HG03457 (cell line): Measurements from ENCODE around the gene PIGR.

ENCODE experiments used
- ATAC-seq: cut with Tn5 transposase; IDR thresholded peaks from one replicate; pipeline ENCODE4 v1.9.1; 2021; ENCODE audit warnings: moderate number of reproducible peaks; ENCODE audit not compliant: unreplicated experiment

PIGR gene

DNA sequence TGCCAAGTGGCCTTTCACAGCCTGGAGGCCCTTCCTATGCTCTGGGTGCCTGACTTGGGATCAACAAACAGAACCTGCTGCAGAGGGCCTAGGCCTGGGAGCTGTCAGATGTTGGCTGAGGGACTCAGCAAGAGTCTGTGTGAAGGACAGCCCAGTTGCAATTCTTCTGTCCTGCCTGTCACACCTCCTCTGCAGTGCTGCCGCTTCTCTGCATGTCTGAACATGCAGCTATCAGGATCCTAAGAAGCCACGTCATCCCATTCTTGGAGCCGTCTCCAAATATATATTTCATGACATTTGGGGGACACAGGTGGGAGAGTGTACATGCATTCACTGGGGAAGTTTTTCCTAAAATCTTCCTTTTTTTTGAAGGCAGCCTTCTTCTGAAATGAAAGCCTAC lies 15.4 kb upstream of the PIGR start:
- no peak for ATAC-seq

DNA sequence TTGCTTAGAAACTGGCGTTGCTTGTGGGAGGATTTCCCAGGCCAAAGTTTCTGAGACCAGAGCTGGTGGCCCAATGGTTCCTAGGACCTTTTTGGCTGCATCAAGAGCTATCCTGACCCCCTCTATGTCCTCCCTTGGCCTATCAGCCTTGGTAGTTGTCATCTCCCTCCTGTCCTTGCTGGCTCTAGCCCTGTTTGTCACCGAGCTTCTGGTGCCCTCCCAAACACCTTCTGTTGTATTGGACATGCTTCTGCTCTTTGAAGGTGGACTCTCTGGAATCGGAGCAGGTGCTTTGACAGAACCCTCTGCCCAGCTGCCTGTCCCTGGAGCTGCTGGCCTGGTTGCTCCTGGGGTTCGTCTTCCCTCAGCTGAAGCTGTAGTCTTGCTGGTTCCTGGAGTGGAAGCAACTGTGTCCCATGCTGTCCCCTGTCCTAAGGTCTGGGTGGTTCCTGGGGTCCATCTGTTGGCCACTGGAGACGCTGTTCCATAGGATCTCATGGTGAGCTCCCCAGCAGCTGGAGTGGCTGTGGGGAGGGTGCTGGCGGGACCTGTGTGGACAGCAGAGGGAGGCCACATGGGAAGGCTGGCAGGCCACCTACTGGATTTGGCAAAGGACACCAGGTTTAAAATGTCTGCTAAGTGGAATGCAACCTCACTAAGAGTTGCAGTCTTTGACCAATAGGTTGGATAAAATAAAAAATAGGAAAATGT lies 14.6 kb upstream of the PIGR start:
- no peak for ATAC-seq

DNA sequence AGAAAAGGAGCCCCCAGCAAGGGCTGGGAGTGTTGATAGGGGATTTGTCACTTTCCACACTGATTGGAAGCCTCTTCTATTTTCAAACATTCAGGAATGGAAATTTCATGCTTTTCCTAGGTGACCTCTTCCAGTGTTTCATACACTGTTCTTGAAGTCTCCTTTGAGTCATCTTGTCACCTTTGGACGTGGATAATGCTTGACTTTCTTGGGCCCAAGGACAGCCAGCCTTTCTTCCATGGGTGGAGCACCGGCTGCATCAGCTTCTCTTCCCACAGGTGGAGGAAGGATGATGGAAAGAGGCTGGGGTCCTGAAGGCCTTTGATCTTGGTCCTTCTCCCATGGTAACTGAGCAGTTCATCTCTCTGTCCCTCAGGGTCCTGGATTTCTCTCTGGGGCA lies 11.9 kb upstream of the PIGR start:
- no peak for ATAC-seq

DNA sequence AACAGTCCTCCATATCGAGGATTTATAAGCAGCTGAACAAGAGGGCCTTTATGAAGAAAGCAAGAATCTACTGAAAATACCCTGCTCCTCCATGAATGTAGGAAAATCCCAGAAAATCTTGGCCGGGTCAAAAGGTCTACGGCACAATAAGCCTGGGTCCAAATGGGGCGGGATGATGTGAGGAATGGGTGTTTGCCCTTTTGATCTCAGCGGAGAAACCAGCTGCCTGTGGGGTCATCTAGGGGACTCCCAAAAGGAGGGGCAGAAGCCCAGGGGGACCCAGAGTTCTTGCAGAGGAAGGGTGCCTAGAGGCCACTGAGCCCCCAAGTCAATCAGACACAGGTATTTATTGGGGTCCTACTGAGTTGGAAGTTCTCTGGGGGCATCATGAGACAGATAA lies 11.4 kb upstream of the PIGR start:
- ATAC-seq: no peak

DNA sequence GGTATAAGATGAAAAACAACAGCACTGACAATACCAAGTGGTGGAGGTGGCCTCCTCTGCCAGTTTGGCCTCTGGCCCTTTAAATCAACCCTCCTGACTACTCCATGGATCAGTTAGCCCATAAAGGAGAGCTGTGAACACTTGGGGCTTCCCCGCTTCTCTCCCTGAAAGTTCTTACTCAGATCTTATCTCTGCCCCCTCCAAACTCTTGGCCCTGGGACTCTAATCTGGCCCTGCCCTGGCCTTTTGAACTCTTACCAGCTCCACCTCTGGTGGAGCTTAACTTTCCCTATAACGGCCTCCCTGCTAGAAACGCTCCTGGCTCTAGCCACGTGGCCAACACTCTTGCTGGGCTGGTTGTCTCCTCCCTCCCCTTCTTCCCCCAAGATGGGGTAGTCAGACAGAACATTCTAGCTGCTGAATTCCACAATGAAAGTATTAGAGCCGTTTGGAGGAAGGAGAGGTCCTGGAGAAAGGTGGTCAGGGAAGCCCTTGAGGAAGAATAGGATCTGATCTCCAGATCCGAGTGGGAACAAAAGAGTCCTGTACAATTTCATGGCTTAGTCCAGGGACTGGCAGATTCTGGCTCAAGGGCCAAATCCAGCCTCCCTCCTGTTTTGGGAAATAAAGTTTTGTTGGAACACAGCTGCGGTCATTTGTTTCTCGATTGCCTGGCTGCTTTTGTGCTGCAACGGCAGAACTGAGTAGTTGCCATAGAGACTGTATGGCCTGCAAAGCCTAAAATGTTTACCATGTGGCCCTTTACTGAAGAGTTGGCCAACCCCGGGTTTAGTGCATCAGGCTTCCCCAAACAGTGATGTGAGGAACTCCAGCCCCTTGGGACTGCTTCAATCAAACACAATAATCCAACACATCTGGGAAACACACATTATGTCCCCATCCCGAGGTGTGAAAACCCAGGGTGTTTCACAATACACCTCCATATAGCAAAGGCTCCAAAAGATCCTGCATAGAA lies 9.5 kb upstream of the PIGR start:
- ATAC-seq: no peak

DNA sequence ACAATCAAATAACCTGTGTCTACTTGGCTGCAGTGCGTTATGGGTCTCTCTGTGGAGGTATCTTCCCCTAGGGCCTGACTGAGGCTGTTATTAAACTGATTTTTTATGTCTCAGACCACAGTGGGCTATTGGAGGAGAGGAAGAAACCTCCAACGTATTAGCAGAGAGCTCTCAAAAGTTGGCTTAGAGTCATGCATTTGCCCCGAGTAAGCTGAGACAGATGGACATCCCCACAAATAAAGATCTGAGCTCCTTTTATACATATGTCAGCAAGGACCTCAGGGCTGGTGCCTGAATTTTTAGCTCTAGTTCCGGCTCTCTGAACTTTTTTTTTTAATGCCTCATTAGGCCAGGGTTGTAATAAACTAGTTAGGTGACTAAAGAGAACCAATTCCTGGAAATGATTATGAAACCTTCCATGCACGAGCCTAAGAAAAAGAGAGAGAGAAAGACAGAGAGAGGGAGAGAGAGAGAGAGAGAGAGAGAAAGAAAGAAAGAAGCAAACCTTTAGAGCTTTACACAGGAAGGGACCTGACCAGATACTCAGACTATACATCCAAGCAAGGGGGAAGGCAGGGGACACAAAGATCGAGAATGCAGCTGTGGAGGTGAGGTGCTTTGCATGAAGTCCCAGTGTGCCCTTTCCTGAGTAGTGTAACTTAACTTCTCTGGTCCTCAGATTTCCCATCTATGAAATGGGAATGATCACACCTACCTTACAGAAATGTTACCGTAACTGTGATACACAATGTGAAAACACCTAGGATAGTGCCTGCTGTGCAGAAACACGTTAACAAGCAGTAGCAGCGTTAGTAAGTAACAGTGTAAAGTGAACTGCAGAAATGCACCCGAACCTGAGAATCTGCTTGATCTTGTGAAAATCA lies 8.4 kb upstream of the PIGR start:
- no peak for ATAC-seq

DNA sequence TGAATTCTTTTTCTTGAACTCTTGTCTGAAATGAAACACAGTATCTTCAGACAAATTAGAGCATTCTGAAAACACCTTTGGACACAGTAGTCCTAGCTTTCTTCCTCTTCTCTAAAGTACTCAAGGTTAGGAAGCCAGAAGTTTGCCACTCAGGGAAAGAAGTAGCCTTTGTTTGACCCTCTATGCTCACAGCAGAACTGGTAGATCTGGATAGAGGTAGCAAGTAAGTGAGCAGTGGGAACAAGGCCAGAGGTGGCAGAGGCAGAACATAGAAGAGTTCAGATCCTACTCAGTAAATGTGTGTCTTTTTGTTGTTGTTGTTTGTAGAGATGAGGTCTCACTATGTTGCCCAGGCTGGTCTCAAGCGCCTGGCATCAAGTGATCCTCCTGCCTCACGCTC lies 7.4 kb upstream of the PIGR start:
- ATAC-seq: no peak

DNA sequence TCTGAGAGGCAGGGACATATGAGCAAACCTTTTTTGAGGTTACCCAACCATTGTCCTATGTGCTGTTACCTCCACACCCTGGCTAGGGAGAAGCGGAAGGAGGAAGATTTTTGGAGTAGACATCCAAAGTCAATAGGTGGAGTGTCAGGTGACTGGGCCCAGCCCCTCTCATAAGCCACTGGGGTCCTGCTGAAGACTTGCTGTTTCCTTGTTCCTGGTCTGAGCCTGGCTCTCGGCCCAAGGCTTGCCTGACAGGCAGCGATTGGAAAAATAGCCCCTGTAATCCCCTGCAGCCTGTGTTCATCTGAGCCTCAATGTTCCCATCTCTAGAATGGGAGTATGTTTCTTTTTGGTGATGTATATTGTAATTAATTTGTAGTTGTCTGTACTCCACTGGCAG lies 6.9 kb upstream of the PIGR start:
- ATAC-seq: no peak

DNA sequence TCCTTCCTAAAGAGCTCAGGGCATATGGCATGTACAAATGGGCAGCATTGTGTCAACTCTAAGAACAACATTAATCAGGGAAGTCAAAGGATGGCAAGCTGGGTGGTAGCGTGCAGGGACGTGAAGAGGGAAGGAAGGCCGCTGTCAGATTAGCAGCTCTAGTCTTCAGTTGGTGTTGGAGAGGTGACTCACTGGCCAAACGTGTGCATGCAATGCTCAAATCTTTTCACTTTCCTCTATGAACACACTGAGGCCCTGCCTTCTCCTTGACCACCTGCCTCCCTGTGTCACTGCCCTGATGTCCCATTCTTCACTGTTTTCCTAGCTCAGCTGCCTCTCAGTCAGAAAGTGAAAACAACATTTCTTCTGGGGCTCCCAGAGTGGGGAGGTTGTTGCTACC lies 5.9 kb upstream of the PIGR start:
- no peak for ATAC-seq

DNA sequence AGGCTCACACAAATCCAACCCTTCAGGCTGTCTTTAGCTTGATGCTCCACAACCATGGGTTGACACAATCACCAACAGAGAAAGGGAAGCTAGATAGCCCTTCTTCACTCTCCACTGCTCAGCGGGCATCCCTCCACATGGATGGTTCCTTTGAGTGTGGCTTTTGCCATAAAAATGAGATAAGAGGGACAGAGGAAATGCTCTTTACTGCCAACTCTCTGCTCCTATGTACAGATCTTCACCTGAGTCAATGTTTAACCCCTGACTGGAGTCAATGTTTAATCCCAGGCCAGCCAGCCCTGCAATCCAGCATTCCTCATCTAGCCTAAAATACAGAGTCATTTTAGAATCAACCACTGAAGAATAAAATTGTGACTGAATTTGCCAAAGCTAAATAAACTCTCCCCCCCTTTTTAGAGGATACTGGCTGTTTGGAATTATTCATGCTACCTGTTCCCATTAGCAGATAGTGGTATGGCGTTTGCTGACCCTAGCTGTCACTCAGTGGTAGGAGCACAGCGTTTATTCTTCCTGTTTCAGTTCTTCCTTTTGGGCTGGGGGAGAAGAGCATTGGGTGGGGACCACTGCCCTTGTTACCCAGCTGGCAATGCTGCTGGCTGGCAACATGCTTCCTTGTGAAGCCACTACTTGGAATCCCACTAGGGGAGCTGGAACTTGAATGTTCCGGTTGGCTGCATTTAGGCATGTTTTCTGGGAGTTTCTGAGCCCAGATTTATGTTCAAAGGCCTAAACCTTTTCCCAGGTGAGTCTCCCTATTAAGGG lies 5.2 kb upstream of the PIGR start:
- no peak for ATAC-seq

DNA sequence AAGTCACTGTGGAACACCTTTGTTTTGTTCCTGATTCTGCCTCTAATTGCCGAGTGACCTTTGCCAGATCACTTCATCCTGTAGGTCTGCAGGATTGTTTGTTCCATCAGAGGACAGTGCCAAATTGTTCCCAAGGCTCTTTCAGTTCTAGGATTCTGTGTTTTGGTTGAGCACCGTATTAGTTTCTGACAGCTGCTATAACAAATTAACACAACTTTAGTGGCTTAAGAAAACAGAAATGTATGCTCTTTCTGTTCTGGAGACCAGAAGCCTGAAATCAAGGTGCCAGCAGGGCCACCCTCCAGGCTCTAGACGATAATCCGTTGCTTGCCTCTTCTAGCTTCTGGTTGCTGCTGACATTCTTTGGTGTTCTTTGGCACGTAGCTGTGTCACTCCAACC lies 3.4 kb upstream of the PIGR start:
- ATAC-seq: no peak

DNA sequence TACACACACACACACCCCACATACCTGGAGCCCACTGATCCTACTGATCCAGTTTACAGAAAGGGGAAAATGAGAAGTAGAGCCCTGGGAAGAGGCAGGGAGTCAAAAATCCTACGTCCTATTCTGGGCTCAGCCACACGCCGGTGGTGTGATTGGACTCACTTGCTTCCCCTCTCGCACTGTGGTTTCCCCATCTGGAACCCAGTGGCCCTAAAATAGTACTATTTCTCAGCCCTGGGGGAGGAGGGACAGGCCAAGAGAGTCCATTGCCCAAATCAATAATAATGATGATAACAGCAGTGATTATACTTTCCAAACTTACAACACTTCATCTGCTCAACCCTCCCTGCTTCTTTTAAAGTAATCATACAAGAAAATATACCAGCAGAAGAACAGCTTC lies 2.9 kb upstream of the PIGR start:
- no peak for ATAC-seq

DNA sequence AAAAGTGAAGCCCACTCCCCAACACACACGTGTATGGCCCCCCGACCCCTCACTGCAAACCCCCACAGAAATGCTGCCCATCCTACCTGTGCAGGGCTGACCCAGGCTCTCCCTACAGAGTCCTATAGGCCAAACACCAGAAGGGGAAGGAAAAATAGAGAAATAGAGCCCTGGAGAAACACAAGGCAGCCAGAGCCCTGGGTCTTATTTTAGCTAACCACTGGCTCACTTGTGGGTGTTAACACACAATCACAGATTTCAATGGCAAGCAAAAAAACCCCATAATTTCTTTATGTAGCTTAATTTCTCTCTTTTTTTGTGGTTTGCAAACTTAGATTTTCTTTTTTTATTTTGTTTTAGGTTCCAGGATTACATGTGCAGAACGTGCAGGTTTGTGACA lies 989 bp upstream of the PIGR start:
- no peak for ATAC-seq

DNA sequence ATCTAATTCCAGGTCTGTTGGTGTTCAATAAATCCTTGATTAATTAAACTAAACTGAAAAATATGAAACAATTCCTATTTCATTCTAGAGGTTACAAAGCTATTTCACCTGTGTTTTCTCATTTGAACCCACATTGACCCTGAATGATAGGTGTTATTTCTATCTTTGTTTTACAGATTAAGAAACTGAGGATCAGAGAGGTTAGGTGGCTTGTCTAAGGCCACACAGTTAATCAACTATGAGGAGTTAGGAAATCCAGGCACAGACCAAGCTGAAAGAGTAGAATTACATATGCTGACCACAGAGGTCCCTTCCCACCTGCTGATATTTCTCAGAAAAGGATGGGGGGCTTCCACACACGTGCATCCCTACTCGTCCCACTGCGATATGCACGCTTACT lies 487 bp downstream of the PIGR start:
- ATAC-seq: no peak

DNA sequence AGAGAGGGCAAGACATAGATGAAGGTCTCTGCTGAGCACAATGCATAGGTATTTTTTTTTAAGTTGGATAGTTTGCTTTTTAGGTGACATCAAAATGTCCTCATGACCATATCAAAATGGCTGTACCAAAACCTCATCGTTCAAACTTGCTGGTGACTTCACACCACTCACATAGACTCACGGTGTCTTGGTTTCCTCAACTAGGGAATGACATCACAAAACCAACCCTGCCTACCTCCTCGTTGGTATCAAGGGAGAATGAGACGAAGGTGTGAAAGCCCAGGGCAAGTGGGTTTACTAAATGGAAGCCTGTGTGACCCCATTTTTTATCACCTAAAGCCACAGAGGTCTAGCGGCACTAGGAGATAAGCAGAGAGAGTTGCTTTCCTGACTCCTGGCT lies 1.6 kb downstream of the PIGR start:
- ATAC-seq: no peak

DNA sequence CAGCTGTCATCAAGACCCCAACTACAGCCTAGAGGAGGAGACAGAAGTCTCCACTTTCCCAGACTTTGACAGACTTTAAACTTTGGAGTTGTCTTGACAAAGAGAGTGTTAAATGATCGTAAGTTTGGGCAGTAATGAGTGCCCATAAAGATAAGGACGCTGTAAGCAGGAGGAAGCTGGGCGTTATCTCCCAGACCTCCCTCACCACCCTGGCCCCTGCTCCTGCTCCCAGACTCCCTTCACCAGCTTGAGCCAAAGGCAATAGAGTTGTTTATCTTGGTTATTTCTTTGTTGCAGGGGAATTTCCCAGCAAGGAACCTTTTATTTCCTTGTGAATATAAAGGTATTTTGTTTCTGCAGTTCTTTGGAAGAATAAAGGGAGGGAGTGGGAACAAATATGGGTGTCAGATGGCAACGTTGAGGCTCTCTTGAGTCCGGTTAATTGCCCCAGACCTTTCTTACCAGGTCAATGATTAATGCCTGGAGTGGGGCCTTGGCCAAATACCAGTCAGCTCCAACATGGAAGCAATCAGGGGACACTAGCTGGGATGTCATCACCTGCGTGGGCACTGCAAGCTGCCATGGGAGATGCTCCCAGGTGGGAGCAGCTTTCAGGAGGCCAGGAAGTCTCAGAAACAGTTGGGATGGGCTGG lies 4.4 kb downstream of the PIGR start:
- ATAC-seq: no peak

DNA sequence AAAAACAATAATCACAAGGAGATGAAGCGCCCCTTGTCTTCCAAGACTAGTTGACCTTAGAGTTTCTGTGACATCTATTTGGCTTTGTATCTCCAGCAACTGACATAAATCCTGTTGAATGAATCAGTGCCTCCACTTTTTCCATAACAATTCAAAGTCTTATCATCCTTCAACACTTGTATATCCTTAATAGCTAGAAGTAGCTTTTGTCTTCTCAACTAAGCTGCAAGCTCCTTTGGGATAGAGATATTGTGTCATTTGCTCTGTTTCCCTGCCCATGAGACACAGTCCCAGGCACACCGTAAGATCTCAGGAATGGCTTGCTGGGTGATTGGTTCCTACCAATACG lies 5.7 kb downstream of the PIGR start:
- no peak for ATAC-seq

DNA sequence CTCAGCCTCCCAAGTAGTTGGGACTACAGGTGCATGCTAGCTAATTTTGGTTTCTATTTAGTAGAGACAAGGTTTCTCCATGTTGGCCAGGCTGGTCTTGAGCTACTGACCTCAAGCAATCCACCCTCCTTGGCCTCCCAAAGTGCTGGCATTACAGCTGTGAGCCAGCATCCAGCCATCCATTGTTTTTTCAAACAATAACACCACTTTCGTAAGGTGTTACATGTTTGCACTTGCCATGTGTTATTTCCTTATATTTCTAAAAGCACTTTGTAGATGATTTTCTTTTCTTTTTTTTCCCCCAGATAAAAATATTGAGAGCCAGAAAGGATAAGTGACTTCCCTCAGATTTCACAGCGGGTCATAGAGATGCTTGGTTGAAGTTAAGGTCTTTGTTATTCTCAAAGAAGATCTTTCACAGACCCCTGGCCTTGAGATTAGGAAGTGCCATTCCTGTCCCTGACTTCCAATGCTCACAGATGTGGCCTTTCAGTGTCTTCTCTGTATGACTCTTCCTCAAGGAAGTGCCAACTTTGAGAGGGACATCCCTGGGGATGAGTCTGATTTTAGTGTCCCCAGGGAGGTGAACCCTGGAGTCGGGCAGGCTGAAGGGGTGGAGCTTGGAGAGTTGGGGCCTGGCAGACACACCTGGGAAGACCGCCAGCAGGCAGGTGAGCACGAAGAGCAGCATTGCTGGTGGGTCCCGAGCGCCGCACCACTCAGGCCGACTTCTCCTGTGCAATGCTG lies 6.3 kb downstream of the PIGR start:
- no peak for ATAC-seq

DNA sequence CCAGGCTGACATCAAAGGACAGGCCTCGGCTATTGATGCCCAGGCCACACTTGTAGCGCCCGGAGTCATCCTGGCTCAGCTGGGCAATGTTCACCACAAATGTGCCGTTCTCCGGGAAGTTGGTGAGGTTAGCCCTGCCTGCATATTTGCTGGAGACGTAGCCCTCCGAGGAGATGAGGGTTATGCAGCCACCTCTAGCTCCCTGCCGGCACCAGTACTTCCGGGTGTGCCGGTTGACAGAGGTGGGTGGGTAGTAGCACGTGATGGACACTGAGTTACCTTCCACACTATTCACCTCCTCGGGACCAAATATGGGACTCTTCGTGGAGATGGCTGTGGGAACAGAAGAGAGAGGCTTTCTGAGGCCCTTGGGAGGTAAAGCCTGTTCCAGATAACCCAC lies 7.1 kb downstream of the PIGR start:
- ATAC-seq: no peak

DNA sequence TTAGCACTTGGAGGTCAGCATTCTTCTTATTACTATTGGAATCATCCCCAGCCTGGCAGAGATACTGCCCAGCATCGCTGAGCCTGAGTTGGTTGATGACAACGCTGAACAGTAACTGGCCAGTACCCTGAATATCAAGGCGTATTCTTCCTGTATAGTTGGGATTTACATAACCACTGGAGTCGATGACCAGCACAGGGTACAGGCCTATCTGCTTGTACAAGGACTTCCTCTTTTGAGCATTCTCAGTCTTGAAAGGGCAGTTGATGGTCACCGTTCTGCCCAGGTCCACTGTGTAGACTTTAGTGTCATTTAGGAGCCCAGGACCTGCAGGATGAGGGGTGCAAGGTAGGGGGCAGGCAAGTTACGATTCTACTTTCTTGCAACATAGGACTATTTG lies 8.8 kb downstream of the PIGR start:
- ATAC-seq: no peak
